Measurements from ENCODE around the gene LRP1B.

- TF ChIP-seq YY1 (IDR thresholded peaks at IDR 0.05) (peak; percentile 48), CTCF (IDR thresholded peaks at IDR 0.05; ENCODE audit: low read depth, low read length, missing input control) (no peak), TAF1 (conservative IDR thresholded peaks at IDR 0.05) (no peak), GABPA (IDR thresholded peaks at IDR 0.05 in 1 of 2, conservative IDR thresholded peaks at IDR 0.05 in 1 of 2) (no peak), ZBTB33 (IDR thresholded peaks at IDR 0.05) (no peak), MAX (IDR thresholded peaks at IDR 0.05) (peak; percentile 28), SP1 (IDR thresholded peaks at IDR 0.05) (no peak), ATF3 (IDR thresholded peaks at IDR 0.05) (no peak), REST (IDR thresholded peaks at IDR 0.05) (no peak), RAD21 (IDR thresholded peaks at IDR 0.05) (peak in 1 of 2 donors; percentile 21)
These were observed at the start of gene LRP1B for GRCh38 chr2:142131010-142131669.
